Liver (tissue), 3 donors: ENCODE measurements around the gene SLC44A1.

Experiments used
- FOXA1 ChIP-seq: IDR thresholded peaks from 2 replicates; pipeline ENCODE4 v1.6.1; 2016; ENCODE audit warnings: antibody characterized with exemption
- JUND ChIP-seq, 2 donors: IDR thresholded peaks; 2 replicates each; pipeline ENCODE4 v1.6.1; 2016; ENCODE audit warnings: antibody characterized with exemption in 2 of 2
- REST ChIP-seq: IDR thresholded peaks from 2 replicates; pipeline ENCODE4 v1.6.1; 2016; ENCODE audit warnings: antibody characterized with exemption, mild to moderate bottlenecking
- TAF1 ChIP-seq: conservative IDR thresholded peaks from 2 replicates; pipeline ENCODE4 v1.6.1; 2016; ENCODE audit warnings: antibody characterized with exemption, mild to moderate bottlenecking
- YY1 ChIP-seq: IDR thresholded peaks from 2 replicates; pipeline ENCODE4 v1.6.1; 2016; ENCODE audit warnings: antibody characterized with exemption, mild to moderate bottlenecking
- TF ChIP-seq, protein P1 (sequence below): fragments of 150-350 bp; IDR thresholded peaks from 2 replicates; pipeline ENCODE4 v1.5.1; 2017; ENCODE audit warnings: improper control_type of control experiment, low read depth, low read length; ENCODE audit not compliant: missing input control
- donor health status: healthy.
- donor health status: healthy.

GRCh38 chr9:105459336-105459735, 214.9 kb downstream of the SLC44A1 start:
- TF ChIP-seq, protein P1, sequence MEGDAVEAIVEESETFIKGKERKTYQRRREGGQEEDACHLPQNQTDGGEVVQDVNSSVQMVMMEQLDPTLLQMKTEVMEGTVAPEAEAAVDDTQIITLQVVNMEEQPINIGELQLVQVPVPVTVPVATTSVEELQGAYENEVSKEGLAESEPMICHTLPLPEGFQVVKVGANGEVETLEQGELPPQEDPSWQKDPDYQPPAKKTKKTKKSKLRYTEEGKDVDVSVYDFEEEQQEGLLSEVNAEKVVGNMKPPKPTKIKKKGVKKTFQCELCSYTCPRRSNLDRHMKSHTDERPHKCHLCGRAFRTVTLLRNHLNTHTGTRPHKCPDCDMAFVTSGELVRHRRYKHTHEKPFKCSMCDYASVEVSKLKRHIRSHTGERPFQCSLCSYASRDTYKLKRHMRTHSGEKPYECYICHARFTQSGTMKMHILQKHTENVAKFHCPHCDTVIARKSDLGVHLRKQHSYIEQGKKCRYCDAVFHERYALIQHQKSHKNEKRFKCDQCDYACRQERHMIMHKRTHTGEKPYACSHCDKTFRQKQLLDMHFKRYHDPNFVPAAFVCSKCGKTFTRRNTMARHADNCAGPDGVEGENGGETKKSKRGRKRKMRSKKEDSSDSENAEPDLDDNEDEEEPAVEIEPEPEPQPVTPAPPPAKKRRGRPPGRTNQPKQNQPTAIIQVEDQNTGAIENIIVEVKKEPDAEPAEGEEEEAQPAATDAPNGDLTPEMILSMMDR = no peak
- no peak for TF ChIP-seq REST
- no peak for TF ChIP-seq JUND (IDR thresholded peaks at IDR 0.05)
- TF ChIP-seq FOXA1 = no peak
- no peak for TF ChIP-seq YY1
- TF ChIP-seq TAF1 = no peak
